ENCODE results near the gene SLC25A24.

DNA sequence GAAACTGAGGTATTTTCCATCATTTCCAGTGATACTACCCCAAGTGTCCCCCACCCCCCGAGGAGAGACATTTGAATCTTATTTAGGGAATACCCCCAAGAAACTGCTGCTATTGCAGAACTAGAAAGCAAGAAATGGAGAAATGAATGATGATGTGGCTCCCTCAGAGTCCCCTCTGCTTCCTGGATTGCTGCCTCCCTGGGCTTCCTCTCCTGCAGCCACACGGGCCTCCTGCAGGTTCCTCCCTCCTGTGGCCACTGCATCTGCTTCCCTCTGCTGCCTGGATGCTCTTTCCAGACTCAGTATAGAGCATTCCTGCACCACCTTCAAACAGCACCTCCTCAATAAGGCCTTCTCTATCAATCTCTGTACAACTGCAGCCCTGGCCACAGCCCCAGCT, 69.3 kb downstream of the SLC25A24 start:
- TF ChIP-seq, protein P1, sequence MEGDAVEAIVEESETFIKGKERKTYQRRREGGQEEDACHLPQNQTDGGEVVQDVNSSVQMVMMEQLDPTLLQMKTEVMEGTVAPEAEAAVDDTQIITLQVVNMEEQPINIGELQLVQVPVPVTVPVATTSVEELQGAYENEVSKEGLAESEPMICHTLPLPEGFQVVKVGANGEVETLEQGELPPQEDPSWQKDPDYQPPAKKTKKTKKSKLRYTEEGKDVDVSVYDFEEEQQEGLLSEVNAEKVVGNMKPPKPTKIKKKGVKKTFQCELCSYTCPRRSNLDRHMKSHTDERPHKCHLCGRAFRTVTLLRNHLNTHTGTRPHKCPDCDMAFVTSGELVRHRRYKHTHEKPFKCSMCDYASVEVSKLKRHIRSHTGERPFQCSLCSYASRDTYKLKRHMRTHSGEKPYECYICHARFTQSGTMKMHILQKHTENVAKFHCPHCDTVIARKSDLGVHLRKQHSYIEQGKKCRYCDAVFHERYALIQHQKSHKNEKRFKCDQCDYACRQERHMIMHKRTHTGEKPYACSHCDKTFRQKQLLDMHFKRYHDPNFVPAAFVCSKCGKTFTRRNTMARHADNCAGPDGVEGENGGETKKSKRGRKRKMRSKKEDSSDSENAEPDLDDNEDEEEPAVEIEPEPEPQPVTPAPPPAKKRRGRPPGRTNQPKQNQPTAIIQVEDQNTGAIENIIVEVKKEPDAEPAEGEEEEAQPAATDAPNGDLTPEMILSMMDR (IDR thresholded peaks at IDR 0.05): no peak
- TF ChIP-seq POLR2A (IDR thresholded peaks at IDR 0.05): no peak

Data from right lobe of liver (tissue), 4 donors.